HepG2 (cell line): ENCODE results near the gene PSMG1. TPM values are rescaled to one million over a fixed set of nuclear protein-coding genes. Genes with fewer than 3 reads are reported as not detected.

Experiments
- ATAC-seq: fragments of 200-7000 bp; cut with Tn5 transposase; 3 replicates; pipeline ENCODE4 v1.9.1; 2020; ENCODE audit warnings: mild to moderate bottlenecking, moderate library complexity
- BruUV-seq: library from RNA; stranded (reverse); fragments of 400-500 nt; replicated peaks from 2 replicates; lab custom pipeline; 2021; lab: Mats Ljungman, UMichigan
- CTCF ChIA-PET: fragments of 300-600 bp; formaldehyde crosslinking; extraction: SDS; loops from one replicate; lab custom pipeline; 2021; ENCODE audit warnings: low total read pairs, inconsistent platforms, low intra/inter-chr PET ratio; lab: Yijun Ruan, JAX
- POLR2A ChIA-PET: fragments of 350-600 bp; sonication (Branson Sonifier 250); formaldehyde crosslinking; loops from one replicate; lab custom pipeline; 2020; ENCODE audit warnings: antibody characterized with exemption, inconsistent platforms; lab: Yijun Ruan, JAX
- DNase-seq: peaks from one replicate; pipeline ENCODE4 v3.0.0-alpha.2; 2015; ENCODE audit warnings: low spot score
- FAIRE-seq: peaks from 3 replicates; lab custom pipeline; 2011; peaks lifted over from hg19 to GRCh38; lab: Jason Lieb, UNC
- H2AFZ ChIP-seq: one replicate; pipeline ENCODE4 v1.6.1; 2011; ENCODE audit warnings: low read length, inconsistent platforms
- H3K27ac ChIP-seq: fragments of 300-600 bp; 3 replicates; pipeline ENCODE4 v1.8.0; 2011; ENCODE audit warnings: mixed run types, mild to moderate bottlenecking, mixed read lengths, low read length, inconsistent platforms; ENCODE audit not compliant: insufficient read depth; ENCODE audit errors: extremely low read length
- H3K27me3 ChIP-seq, 2 experiments: fragments of 200-600 bp in 1 of 2; 2 replicates in 1 of 2; 3 replicates in 1 of 2; pipeline versions ENCODE4 v1.6.0 to v1.8.0; 2011; ENCODE audit warnings: low read length in 2 of 2, mild to moderate bottlenecking in 2 of 2, moderate library complexity in 2 of 2, inconsistent platforms in 1 of 2; ENCODE audit not compliant: insufficient read depth in 2 of 2, control insufficient read depth in 1 of 2
- H3K36me3 ChIP-seq, 2 experiments: fragments of 200-600 bp in 1 of 2; replicated peaks in 1 of 2; 2 replicates in 1 of 2; 3 replicates in 1 of 2; pipeline versions ENCODE4 v1.5.1 to v1.8.0; 2011; ENCODE audit warnings: low read length in 2 of 2, inconsistent platforms in 1 of 2; ENCODE audit not compliant: insufficient read depth in 2 of 2, control insufficient read depth in 1 of 2
- H3K4me1 ChIP-seq: 2 replicates; pipeline ENCODE4 v1.5.1; 2012; ENCODE audit warnings: low read length, inconsistent platforms; ENCODE audit not compliant: insufficient read depth
- H3K4me2 ChIP-seq: 2 replicates; pipeline ENCODE4 v1.6.0; 2011; ENCODE audit warnings: low read depth, low read length, inconsistent platforms
- H3K4me3 ChIP-seq, 3 experiments: fragments of 200-600 bp in 1 of 3; sonication (generic), shearing (Covaris generic) in 1 of 3; replicated peaks in 1 of 3; 2 replicates each; pipeline ENCODE4 v1.5.1; 2011 to 2016; ENCODE audit warnings: low read length in 3 of 3, inconsistent platforms in 2 of 3, low read depth in 2 of 3, mild to moderate bottlenecking in 2 of 3, control low read depth in 1 of 3, mixed read lengths in 1 of 3; ENCODE audit not compliant: insufficient read depth in 1 of 3
- H3K79me2 ChIP-seq: one replicate; pipeline ENCODE4 v1.6.1; 2011; ENCODE audit warnings: low read length, inconsistent platforms; ENCODE audit not compliant: insufficient read depth
- H3K9ac ChIP-seq: 2 replicates; pipeline ENCODE4 v1.6.0; 2011; ENCODE audit warnings: mild to moderate bottlenecking, low read depth, low read length, inconsistent platforms; ENCODE audit not compliant: insufficient read depth
- H3K9me3 ChIP-seq: 2 replicates; pipeline ENCODE4 v1.5.1; 2012; ENCODE audit warnings: mild to moderate bottlenecking, low read length
- H4K20me1 ChIP-seq: 2 replicates; pipeline ENCODE4 v1.6.0; 2011; ENCODE audit warnings: inconsistent platforms, mild to moderate bottlenecking, low read length, moderate library complexity; ENCODE audit not compliant: insufficient read depth
- ETV6 ChIP-seq: sonication (generic); formaldehyde crosslinking; conservative IDR thresholded peaks from 2 replicates; pipeline ENCODE4 v1.4.0; 2020; ENCODE audit warnings: missing genetic modification reagents
- EZH2 ChIP-seq: conservative IDR thresholded peaks from 2 replicates; pipeline ENCODE4 v1.6.1; 2012; ENCODE audit warnings: mild to moderate bottlenecking, low read depth, low read length, moderate library complexity
- GATAD1 ChIP-seq: IDR thresholded peaks from 2 replicates; pipeline ENCODE4 v1.6.1; 2016; ENCODE audit warnings: missing genetic modification reagents, missing compliant biosample characterization
- HOXA7 ChIP-seq: sonication (generic); formaldehyde crosslinking; IDR thresholded peaks from 2 replicates; pipeline ENCODE4 v1.8.1; 2022; ENCODE audit warnings: mild to moderate bottlenecking, missing genetic modification reagents, moderate library complexity
- ISL2 ChIP-seq: sonication (generic); formaldehyde crosslinking; IDR thresholded peaks from 2 replicates; pipeline ENCODE4 v1.5.0; 2020; ENCODE audit warnings: missing genetic modification reagents
- KMT2B ChIP-seq: IDR thresholded peaks from 2 replicates; pipeline ENCODE4 v1.6.1; 2016; ENCODE audit warnings: missing genetic modification reagents, missing compliant biosample characterization
- MAFF ChIP-seq: IDR thresholded peaks from 2 replicates; pipeline ENCODE4 v1.6.1; 2011; ENCODE audit warnings: low read depth, low read length, improper control_type of control experiment
- MAFK ChIP-seq, 2 experiments: IDR thresholded peaks in 1 of 2; conservative IDR thresholded peaks in 1 of 2; 2 replicates each; pipeline ENCODE4 v1.6.1; 2011; ENCODE audit warnings: improper control_type of control experiment in 2 of 2, low read length in 2 of 2
- SMARCC2 ChIP-seq: fragments of 450-650 bp; IDR thresholded peaks from 2 replicates; pipeline ENCODE4 v1.6.1; 2017; ENCODE audit warnings: antibody characterized with exemption, mild to moderate bottlenecking
- SYNCRIP ChIP-seq: fragments of 200-400 bp; formaldehyde crosslinking; IDR thresholded peaks from 2 replicates; pipeline ENCODE4 v1.6.1; 2018; ENCODE audit warnings: mild to moderate bottlenecking, low read depth, low read length; ENCODE audit not compliant: insufficient read depth
- ZNF768 ChIP-seq: sonication (generic); formaldehyde crosslinking; IDR thresholded peaks from 2 replicates; pipeline ENCODE4 v1.4.0; 2020; ENCODE audit warnings: missing genetic modification reagents
- WGBS: methylation state at CpG from one replicate; pipeline ENCODE4 v1.1.6; 2017; ENCODE audit warnings: low lambda C conversion rate; 5-methylcytosine and 5-hydroxymethylcytosine counted together
- in situ Hi-C: cut with HindIII; loops from 2 replicates; pipeline ENCODE4 v1.10.0; 2017; ENCODE audit warnings: low pct_unique_long_range_greater_than_20kb; ENCODE audit not compliant: extremely low pct_ligation_motif_present
- intact Hi-C: fragments of 100-400 bp; cut with micrococcal nuclease; formaldehyde crosslinking; loops from one replicate; pipeline ENCODE4 v1.10.0; 2022; ENCODE audit not compliant: unreplicated experiment
- polyA plus RNA-seq, 8 experiments: library from polyadenylated mRNA; depleted of rRNA in 3 of 8; stranded (reverse) in 7 of 8; unstranded in 1 of 8; fragments of >200 nt; fragmentation: Illumina TruSeq in 4 of 8; extraction: Trizol in 4 of 8; gene quantifications; 2 replicates each; pipeline versions ENCODE4 v1.2.1 to v1.2.3, GENCODE V29; 2011 to 2016; ENCODE audit warnings: low read depth in 4 of 8, missing spikeins in 1 of 8, mixed read lengths in 1 of 8; ENCODE audit not compliant: insufficient read depth in 1 of 8
- total RNA-seq, 5 experiments: library from RNA; depleted of rRNA; stranded (reverse); fragments of >200 nt; fragmentation: Illumina TruSeq; extraction: Trizol; gene quantifications; 2 replicates each; pipeline ENCODE4 v1.2.3, GENCODE V29; 2016; ENCODE audit warnings: low read depth in 1 of 5
- TF ChIP-seq, protein P1 (sequence below), 2 experiments: sonication (generic) in 1 of 2; formaldehyde crosslinking in 1 of 2; IDR thresholded peaks; 2 replicates each; pipeline versions ENCODE4 v1.4.0 to v1.6.1; 2016 to 2020; ENCODE audit warnings: borderline replicate concordance in 1 of 2, low read depth in 1 of 2, mild to moderate bottlenecking in 1 of 2, missing genetic modification reagents in 1 of 2

The PSMG1 gene
- total and polyA plus RNA-seq, 2 of the 13 experiments (the other 11 are each of a cell fraction or from before 2014, with no cell fraction given): 63.6 to 173 TPM

DNA sequence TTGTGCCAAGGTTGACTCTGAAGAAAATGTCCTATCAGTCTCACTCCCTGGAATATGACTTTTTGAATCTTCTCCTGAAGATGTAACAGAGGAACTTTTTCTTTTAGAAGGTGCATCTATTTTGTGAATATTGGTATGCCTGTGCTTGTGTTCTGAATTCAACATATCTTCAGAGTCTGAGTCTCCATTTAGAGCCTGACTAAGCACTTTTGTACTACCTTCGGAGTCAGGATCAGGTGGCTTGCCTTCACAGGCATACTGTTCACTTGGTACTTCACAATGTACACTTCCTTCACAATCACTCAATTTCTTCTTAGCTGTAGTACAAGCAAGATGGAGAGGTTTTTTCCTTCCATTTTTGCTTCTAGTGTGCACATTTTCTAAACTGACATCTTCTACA is 13.6 kb upstream of the PSMG1 start:
- H3K9ac ChIP-seq: no peak overlapping the region
- 100% methylated on average over 1 of the region's 1 CpG for WGBS
- POLR2A ChIA-PET: no interaction called here
- in situ Hi-C loops: no loop called here
- no peaks in the 10 kb centered on the region for H3K79me2 ChIP-seq
- no peaks in the 10 kb centered on the region for H4K20me1 ChIP-seq
- TF ChIP-seq MAFK (conservative IDR thresholded peaks at IDR 0.05 in 1 of 2, IDR thresholded peaks at IDR 0.05 in 1 of 2; ENCODE audit: low read length in 2 of 2) (peak; percentile 31 to 56; a peak in 3 of 4 replicates), MAFF (0 out of 2 replicates have a peak, but pooled peaks have one; percentile 16), ISL2 (CRISPR knock-in tag) (no peak)
- TF ChIP-seq, all 625 proteins: peak for 2
- H3K4me2 ChIP-seq: no peak overlapping the region
- H2AFZ ChIP-seq: no peak overlapping the region
- ATAC-seq (no peak), DNase-seq (no peak), FAIRE-seq (no peak)
- intact Hi-C loops: loop anchor here (5.0 kb wide), 1 partner anchor 35 kb away; no protein-coding TSS in a partner anchor
- H3K9me3 ChIP-seq: no peaks in the 10 kb centered on the region
- H3K36me3 ChIP-seq: peaks cover 19 to 61% of the 10 kb centered on the region in 2 experiments
- CTCF ChIA-PET: no interaction called here
- no peak overlapping the region for H3K4me3 ChIP-seq
- BruUV-seq: no TSS peak
- H3K4me1 ChIP-seq: no peaks in the 10 kb centered on the region
- no peak overlapping the region for H3K27ac ChIP-seq
- H3K27me3 ChIP-seq: no peaks in the 10 kb centered on the region

DNA sequence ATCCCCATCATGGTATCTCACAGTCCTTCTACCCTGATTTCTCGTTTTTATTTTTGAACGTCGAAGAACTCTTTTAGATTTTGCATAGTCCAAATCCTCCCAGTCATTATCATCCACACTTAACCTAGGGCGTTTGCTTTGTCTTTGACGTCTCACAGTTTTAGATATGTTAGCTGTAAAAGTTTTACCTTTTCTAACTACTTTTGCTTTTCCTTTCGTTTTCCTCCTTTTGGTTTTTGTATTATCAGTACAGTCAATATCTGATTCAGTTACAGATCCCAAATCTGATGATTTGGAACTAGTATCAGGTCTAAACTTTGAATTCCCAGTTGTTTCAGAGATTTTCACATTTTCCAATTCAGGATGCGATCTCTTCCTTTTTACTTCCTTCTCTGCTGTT is 13.1 kb upstream of the PSMG1 start:
- intact Hi-C loops: loop anchor here (5.0 kb wide), 1 partner anchor 36 kb away; no protein-coding TSS in a partner anchor
- ChIA-PET CTCF (no interaction called here), POLR2A (no interaction called here)
- ATAC-seq: no peak
- in situ Hi-C loops: no loop called here
- DNase-seq: no peak
- H3K4me2 ChIP-seq: no peak overlapping the region
- H3K4me1 ChIP-seq: no peaks in the 10 kb centered on the region
- no peaks in the 10 kb centered on the region for H3K79me2 ChIP-seq
- H2AFZ ChIP-seq: no peak overlapping the region
- H4K20me1 ChIP-seq: no peaks in the 10 kb centered on the region
- no peaks in the 10 kb centered on the region for H3K9me3 ChIP-seq
- H3K27me3 ChIP-seq: no peaks in the 10 kb centered on the region
- no peak overlapping the region for H3K9ac ChIP-seq
- no peak overlapping the region for H3K27ac ChIP-seq
- WGBS: 94% methylated on average over 7 of the region's 7 CpGs
- no peak overlapping the region for H3K4me3 ChIP-seq
- FAIRE-seq: no peak
- H3K36me3 ChIP-seq: peaks cover 17 to 55% of the 10 kb centered on the region in 2 experiments
- TSS peak; percentile 15 for BruUV-seq
- TF ChIP-seq ZNF768: no peak
- TF ChIP-seq, protein P1, sequence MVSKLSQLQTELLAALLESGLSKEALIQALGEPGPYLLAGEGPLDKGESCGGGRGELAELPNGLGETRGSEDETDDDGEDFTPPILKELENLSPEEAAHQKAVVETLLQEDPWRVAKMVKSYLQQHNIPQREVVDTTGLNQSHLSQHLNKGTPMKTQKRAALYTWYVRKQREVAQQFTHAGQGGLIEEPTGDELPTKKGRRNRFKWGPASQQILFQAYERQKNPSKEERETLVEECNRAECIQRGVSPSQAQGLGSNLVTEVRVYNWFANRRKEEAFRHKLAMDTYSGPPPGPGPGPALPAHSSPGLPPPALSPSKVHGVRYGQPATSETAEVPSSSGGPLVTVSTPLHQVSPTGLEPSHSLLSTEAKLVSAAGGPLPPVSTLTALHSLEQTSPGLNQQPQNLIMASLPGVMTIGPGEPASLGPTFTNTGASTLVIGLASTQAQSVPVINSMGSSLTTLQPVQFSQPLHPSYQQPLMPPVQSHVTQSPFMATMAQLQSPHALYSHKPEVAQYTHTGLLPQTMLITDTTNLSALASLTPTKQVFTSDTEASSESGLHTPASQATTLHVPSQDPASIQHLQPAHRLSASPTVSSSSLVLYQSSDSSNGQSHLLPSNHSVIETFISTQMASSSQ (IDR thresholded peaks at IDR 0.05; ENCODE audit: low read depth): no peak
- TF ChIP-seq, protein P1 (CRISPR knock-in tag; IDR thresholded peaks at IDR 0.05; ENCODE audit: borderline replicate concordance): no peak
- no peak for TF ChIP-seq HOXA7
- TF ChIP-seq ETV6 (CRISPR knock-in tag): no peak
- no peak for TF ChIP-seq SMARCC2
- no peak for TF ChIP-seq KMT2B (CRISPR knock-in tag)
- no peak for TF ChIP-seq SYNCRIP
- TF ChIP-seq GATAD1 (CRISPR knock-in tag): no peak
- no peak for TF ChIP-seq EZH2
